K562 (cell line): Measurements from ENCODE around the gene COQ10B.

ENCODE experiments used
- BRF1 ChIP-seq: IDR thresholded peaks from 3 replicates; pipeline ENCODE4 v1.6.1; 2011; ENCODE audit warnings: borderline replicate concordance, mild to moderate bottlenecking; ENCODE audit not compliant: insufficient read length; ENCODE audit errors: extremely low read depth
- CREB1 ChIP-seq, 2 experiments: sonication (generic) in 1 of 2; formaldehyde crosslinking in 1 of 2; IDR thresholded peaks; 2 replicates each; pipeline versions ENCODE4 v1.6.1 to v1.8.0; 2012 to 2022; ENCODE audit warnings: inconsistent platforms in 1 of 2, mild to moderate bottlenecking in 1 of 2, missing genetic modification reagents in 1 of 2, moderate library complexity in 1 of 2
- EWSR1 ChIP-seq: fragments of 450-650 bp; IDR thresholded peaks from 2 replicates; pipeline ENCODE4 v1.6.1; 2018; ENCODE audit warnings: borderline replicate concordance, mild to moderate bottlenecking, low read depth, moderate library complexity; ENCODE audit not compliant: partially characterized antibody
- POLR2A ChIP-seq: fragments of 450-650 bp; conservative IDR thresholded peaks from 2 replicates; pipeline ENCODE4 v1.6.1; 2016
- SP1 ChIP-seq: sonication (generic); formaldehyde crosslinking; IDR thresholded peaks from 2 replicates; pipeline ENCODE4 v1.8.1; 2022; ENCODE audit warnings: mild to moderate bottlenecking, missing genetic modification reagents
- SRSF1 ChIP-seq: fragments of 200-400 bp; formaldehyde crosslinking; IDR thresholded peaks from 2 replicates; pipeline ENCODE4 v1.6.1; 2017; ENCODE audit warnings: mild to moderate bottlenecking, low read depth, low read length, moderate library complexity
- YBX1 ChIP-seq: fragments of 450-650 bp; IDR thresholded peaks from 2 replicates; pipeline ENCODE4 v1.7.1; 2016; ENCODE audit warnings: mild to moderate bottlenecking
- ZNF436 ChIP-seq: fragments of 250-450, 450-650 bp; sonication (Bioruptor Pico); formaldehyde crosslinking; IDR thresholded peaks from 2 replicates; pipeline ENCODE4 v1.7.0; 2020; ENCODE audit warnings: mild to moderate bottlenecking

- TF ChIP-seq BRF1 (no peak), SRSF1 (no peak), CREB1 (IDR thresholded peaks at IDR 0.05) (no peak), CREB1 (CRISPR knock-in tag; IDR thresholded peaks at IDR 0.05) (no peak), ZNF436 (CRISPR knock-in tag) (no peak), YBX1 (no peak), SP1 (CRISPR knock-in tag) (no peak), POLR2A (no peak), EWSR1 (no peak)
These were observed 37.1 kb upstream of the COQ10B start for GRCh38 chr2:197416268-197416667.
